Endodermal cell (in vitro differentiated cells): ENCODE data around the gene CXCL10. TPM values are rescaled to one million over a fixed set of nuclear protein-coding genes. Genes with fewer than 3 reads are reported as not detected.

ENCODE experiments used
- DNase-seq: peaks from one replicate; pipeline ENCODE4 v3.0.0-alpha.2; 2017
- H3K27ac ChIP-seq: 2 replicates; pipeline ENCODE4 v1.5.1; 2013; ENCODE audit warnings: mild to moderate bottlenecking, low read depth, low read length, moderate library complexity
- H3K27me3 ChIP-seq: 2 replicates; pipeline ENCODE4 v1.6.1; 2013; ENCODE audit warnings: mild to moderate bottlenecking, low read length, moderate library complexity; ENCODE audit not compliant: insufficient read depth, control insufficient read depth, poor library complexity, severe bottlenecking
- H3K36me3 ChIP-seq: 2 replicates; pipeline ENCODE4 v1.7.0; 2013; ENCODE audit warnings: mild to moderate bottlenecking, low read length, moderate library complexity; ENCODE audit not compliant: control insufficient read depth, insufficient read depth
- H3K4me1 ChIP-seq: one replicate; pipeline ENCODE4 v1.7.0; 2013; ENCODE audit warnings: low read length; ENCODE audit not compliant: control insufficient read depth, insufficient read depth
- H3K4me3 ChIP-seq: 2 replicates; pipeline ENCODE4 v1.5.1; 2013; ENCODE audit warnings: mild to moderate bottlenecking, low read length, moderate library complexity
- H3K9ac ChIP-seq: 2 replicates; pipeline ENCODE4 v1.6.1; 2013; ENCODE audit warnings: mild to moderate bottlenecking, low read length, moderate library complexity; ENCODE audit not compliant: poor library complexity, severe bottlenecking; ENCODE audit errors: extremely low read depth
- H3K9me3 ChIP-seq: 2 replicates; pipeline ENCODE4 v1.6.1; 2013; ENCODE audit warnings: mild to moderate bottlenecking, low read length, moderate library complexity; ENCODE audit not compliant: control insufficient read depth
- H3K27ac Mint-ChIP-seq: 2 replicates; pipeline ENCODE4 v1.8.0; 2020; ENCODE audit warnings: mixed read lengths
- H3K27me3 Mint-ChIP-seq: 2 replicates; pipeline ENCODE4 v1.8.0; 2021; ENCODE audit warnings: mild to moderate bottlenecking, mixed read lengths; ENCODE audit not compliant: insufficient read depth
- H3K36me3 Mint-ChIP-seq: 2 replicates; pipeline ENCODE4 v1.8.0; 2020; ENCODE audit warnings: low read depth, mixed read lengths
- H3K4me1 Mint-ChIP-seq: 2 replicates; pipeline ENCODE4 v1.8.0; 2020; ENCODE audit warnings: mixed read lengths
- H3K4me3 Mint-ChIP-seq: 2 replicates; pipeline ENCODE4 v1.8.0; 2020; ENCODE audit warnings: mild to moderate bottlenecking, moderate library complexity, mixed read lengths
- H3K9me3 Mint-ChIP-seq: 2 replicates; pipeline ENCODE4 v1.8.0; 2020; ENCODE audit warnings: mild to moderate bottlenecking, mixed read lengths
- WGBS, 2 experiments: methylation state at CpG; one replicate each; pipeline versions ENCODE4 v1.1.5 to v1.1.7; 2013; ENCODE audit warnings: missing lambda C conversion rate in 2 of 2, mixed read lengths in 1 of 2; ENCODE audit not compliant: insufficient coverage in 1 of 2, insufficient read length in 1 of 2; 5-methylcytosine and 5-hydroxymethylcytosine counted together
- total RNA-seq, 2 donors: library from RNA; stranded (reverse); fragmentation: NEBNext Ultra II Directional in 1 of 2; extraction: Animal tissue kit (Norgen Biotek cat#: 25700) in 1 of 2; gene quantifications; 2 replicates in 1 of 2; 3 replicates in 1 of 2; pipeline ENCODE4 v1.2.1, GENCODE V29; 2021
- TF ChIP-seq, protein P1 (sequence below): fragments of 200-600 bp; sonication (generic); conservative IDR thresholded peaks from 2 replicates; pipeline ENCODE4 v1.5.0; 2021; ENCODE audit warnings: antibody characterized with exemption, mild to moderate bottlenecking

Gene CXCL10
- total RNA-seq, 2 donors from 2014 or later = not detected

DNA sequence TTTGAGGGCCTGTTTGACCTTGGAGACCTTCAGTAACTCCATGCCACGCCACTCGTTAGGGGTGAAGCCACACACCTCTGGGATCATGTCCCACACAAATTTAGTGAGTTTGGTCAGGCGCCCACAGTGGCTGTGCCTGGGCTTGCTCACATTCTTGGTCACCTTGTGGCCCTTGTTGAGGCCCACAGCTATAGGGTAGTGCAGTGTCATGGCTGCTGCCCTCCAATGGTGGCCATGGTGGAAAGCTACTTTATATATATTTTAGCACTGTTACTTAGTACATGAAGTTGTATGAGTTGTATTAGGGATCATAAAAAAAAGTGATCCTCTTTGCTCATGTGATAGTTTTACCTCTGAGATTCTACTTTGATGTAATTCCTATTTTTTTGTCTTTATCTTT, 13.6 kb upstream of the CXCL10 start:
- TF ChIP-seq, protein P1, sequence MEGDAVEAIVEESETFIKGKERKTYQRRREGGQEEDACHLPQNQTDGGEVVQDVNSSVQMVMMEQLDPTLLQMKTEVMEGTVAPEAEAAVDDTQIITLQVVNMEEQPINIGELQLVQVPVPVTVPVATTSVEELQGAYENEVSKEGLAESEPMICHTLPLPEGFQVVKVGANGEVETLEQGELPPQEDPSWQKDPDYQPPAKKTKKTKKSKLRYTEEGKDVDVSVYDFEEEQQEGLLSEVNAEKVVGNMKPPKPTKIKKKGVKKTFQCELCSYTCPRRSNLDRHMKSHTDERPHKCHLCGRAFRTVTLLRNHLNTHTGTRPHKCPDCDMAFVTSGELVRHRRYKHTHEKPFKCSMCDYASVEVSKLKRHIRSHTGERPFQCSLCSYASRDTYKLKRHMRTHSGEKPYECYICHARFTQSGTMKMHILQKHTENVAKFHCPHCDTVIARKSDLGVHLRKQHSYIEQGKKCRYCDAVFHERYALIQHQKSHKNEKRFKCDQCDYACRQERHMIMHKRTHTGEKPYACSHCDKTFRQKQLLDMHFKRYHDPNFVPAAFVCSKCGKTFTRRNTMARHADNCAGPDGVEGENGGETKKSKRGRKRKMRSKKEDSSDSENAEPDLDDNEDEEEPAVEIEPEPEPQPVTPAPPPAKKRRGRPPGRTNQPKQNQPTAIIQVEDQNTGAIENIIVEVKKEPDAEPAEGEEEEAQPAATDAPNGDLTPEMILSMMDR = no peak
- Histone ChIP-seq H3K27ac (no peak overlapping the region), H3K9ac (no peak overlapping the region), H3K9me3 (no peaks in the 10 kb centered on the region), H3K4me3 (no peak overlapping the region), H3K36me3 (no peaks in the 10 kb centered on the region), H3K4me1 (no peaks in the 10 kb centered on the region), H3K27me3 (no peaks in the 10 kb centered on the region)
- DNase-seq = peak; percentile 50
- Mint-ChIP-seq H3K9me3 (no peaks in the 10 kb centered on the region), H3K27ac (no peak overlapping the region), H3K4me1 (peaks cover 9% of the 10 kb centered on the region), H3K27me3 (no peaks in the 10 kb centered on the region), H3K36me3 (no peaks in the 10 kb centered on the region), H3K4me3 (no peak overlapping the region)
- 76 to 87% methylated on average over 2 to 3 of the region's 3 CpGs for WGBS, 2 experiments

DNA sequence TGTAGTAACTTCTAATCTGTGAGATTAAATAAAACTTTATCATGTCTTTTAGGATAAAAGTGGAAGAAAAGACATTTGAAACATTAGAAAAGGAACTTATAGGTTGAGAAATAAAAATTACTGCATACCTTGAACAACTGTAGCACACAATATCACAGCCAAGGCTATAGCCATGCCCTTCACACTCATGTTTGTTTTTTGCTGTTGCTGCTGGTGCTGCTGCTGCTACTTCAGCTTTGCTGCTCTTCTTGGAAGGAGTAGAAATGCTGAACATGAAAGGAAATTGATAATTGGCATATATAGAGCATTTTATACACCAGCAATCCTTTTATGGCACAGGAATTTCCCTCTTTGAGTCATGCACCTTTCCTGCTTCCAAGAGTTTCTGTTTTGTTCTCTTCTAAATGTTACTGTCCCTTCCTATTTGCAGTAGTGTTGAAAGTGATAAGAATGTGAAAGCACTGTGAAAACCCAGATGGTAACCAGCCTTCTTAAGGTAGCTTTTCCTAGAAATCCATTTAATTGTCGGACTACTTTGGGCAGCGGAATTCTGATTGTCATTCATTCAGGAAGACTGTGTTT, 12.6 kb upstream of the CXCL10 start, which contains the start of gene CXCL11:
CXCL11 (minus strand) TSS at position 272 of the 582 bp plus-strand sequence; CDS start at position 189, 83 bp downstream.
- no peak within 1 kb of the TSS for H3K9ac ChIP-seq
- Mint-ChIP-seq H3K27me3 (no peaks in the 10 kb centered on the region), H3K4me3 (no peak within 1 kb of the TSS), H3K27ac (no peak within 1 kb of the TSS), H3K36me3 (no peaks in the 10 kb centered on the region), H3K4me1 (peaks cover 7% of the 10 kb centered on the region), H3K9me3 (no peaks in the 10 kb centered on the region)
- no peaks in the 10 kb centered on the region for H3K4me1 ChIP-seq
- no peaks in the 10 kb centered on the region for H3K9me3 ChIP-seq
- 89 to 100% methylated on average over 2 of the region's 2 CpGs for WGBS, 2 experiments
- no peak within 1 kb of the TSS for H3K4me3 ChIP-seq
- TF ChIP-seq, protein P1 = no peak
- H3K36me3 ChIP-seq = no peaks in the 10 kb centered on the region
- H3K27ac ChIP-seq = no peak within 1 kb of the TSS
- no peak for DNase-seq
- no peaks in the 10 kb centered on the region for H3K27me3 ChIP-seq

DNA sequence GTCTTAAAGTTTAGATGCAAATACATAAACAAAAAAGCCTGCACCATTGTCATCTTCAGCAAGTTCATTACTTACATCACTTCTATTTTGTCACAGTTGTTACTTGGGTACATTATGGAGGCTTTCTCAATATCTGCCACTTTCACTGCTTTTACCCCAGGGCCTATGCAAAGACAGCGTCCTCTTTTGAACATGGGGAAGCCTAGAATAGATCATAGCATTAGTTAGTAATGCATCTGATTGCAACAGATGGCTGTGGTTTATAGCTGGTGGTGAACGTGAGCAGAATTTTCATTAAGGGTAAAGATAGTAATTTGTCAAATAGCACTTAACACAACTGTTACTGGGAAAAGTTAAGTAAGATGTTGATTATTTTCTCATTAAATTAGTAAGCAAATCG, 11.8 kb upstream of the CXCL10 start:
- H3K4me3 Mint-ChIP-seq = no peak overlapping the region
- no peaks in the 10 kb centered on the region for H3K9me3 ChIP-seq
- no peak overlapping the region for H3K27ac ChIP-seq
- no peak overlapping the region for H3K9ac ChIP-seq
- TF ChIP-seq, protein P1 = no peak
- H3K27me3 Mint-ChIP-seq = no peaks in the 10 kb centered on the region
- 88% methylated on average over 3 of the region's 3 CpGs; no CpG with 5 or more reads in 1 of the 2 experiments for WGBS, 2 experiments
- no peaks in the 10 kb centered on the region for H3K4me1 ChIP-seq
- H3K9me3 Mint-ChIP-seq = no peaks in the 10 kb centered on the region
- H3K27ac Mint-ChIP-seq = no peak overlapping the region
- no peaks in the 10 kb centered on the region for H3K27me3 ChIP-seq
- H3K4me1 Mint-ChIP-seq = peaks cover 5% of the 10 kb centered on the region
- H3K36me3 ChIP-seq = no peaks in the 10 kb centered on the region
- no peak overlapping the region for H3K4me3 ChIP-seq
- no peaks in the 10 kb centered on the region for H3K36me3 Mint-ChIP-seq
- DNase-seq = no peak
